Karpas-422 (cell line): ENCODE results near the gene FAM240A. TPM values are rescaled to one million over a fixed set of nuclear protein-coding genes. Genes with fewer than 3 reads are reported as not detected.

Experiments
- DNase-seq: peaks from one replicate; pipeline ENCODE4 v3.0.0-alpha.2; 2015
- H2AFZ ChIP-seq: fragments of 200-600 bp; sonication (generic); 2 replicates; pipeline ENCODE4 v1.6.1; 2014; ENCODE audit warnings: antibody characterized with exemption, low read length, mixed read lengths
- H3K27ac ChIP-seq: fragments of 200-600 bp; sonication (generic); 2 replicates; pipeline ENCODE4 v1.5.1; 2014; ENCODE audit warnings: mild to moderate bottlenecking, low read length, moderate library complexity
- H3K27me3 ChIP-seq: fragments of 200-600 bp; sonication (generic); 2 replicates; pipeline ENCODE4 v1.6.1; 2014; ENCODE audit warnings: low read length, mixed read lengths
- H3K36me3 ChIP-seq: fragments of 200-600 bp; sonication (generic); 2 replicates; pipeline ENCODE4 v1.6.1; 2014; ENCODE audit warnings: low read length, mixed read lengths; ENCODE audit not compliant: insufficient read depth
- H3K4me1 ChIP-seq: fragments of 200-600 bp; sonication (generic); 2 replicates; pipeline ENCODE4 v1.6.1; 2014; ENCODE audit warnings: mild to moderate bottlenecking, low read length, mixed read lengths
- H3K4me2 ChIP-seq: fragments of 200-600 bp; sonication (generic); 2 replicates; pipeline ENCODE4 v1.6.1; 2014; ENCODE audit warnings: low read length, low read depth, mild to moderate bottlenecking; ENCODE audit not compliant: poor library complexity, severe bottlenecking
- H3K4me3 ChIP-seq: fragments of 200-600 bp; sonication (generic); 2 replicates; pipeline ENCODE4 v1.5.1; 2014; ENCODE audit warnings: mild to moderate bottlenecking, antibody characterized with exemption, low read length, mixed read lengths
- H3K79me2 ChIP-seq: fragments of 200-600 bp; sonication (generic); 2 replicates; pipeline ENCODE4 v1.6.1; 2014; ENCODE audit warnings: mild to moderate bottlenecking, low read length, mixed read lengths
- H3K9ac ChIP-seq: fragments of 200-600 bp; sonication (generic); 2 replicates; pipeline ENCODE4 v1.6.0; 2014; ENCODE audit warnings: low read length
- H3K9me2 ChIP-seq: fragments of 200-600 bp; sonication (generic), shearing (Covaris generic); replicated peaks from 2 replicates; pipeline ENCODE4 v1.6.0; 2014; ENCODE audit warnings: mild to moderate bottlenecking, low read length, moderate library complexity; ENCODE audit not compliant: insufficient read depth
- H3K9me3 ChIP-seq: fragments of 300-700, 200-600 bp; sonication (generic); 2 replicates; pipeline ENCODE4 v1.6.1; 2014; ENCODE audit warnings: low read length, mixed read lengths
- H4K20me1 ChIP-seq: fragments of 200-600 bp; sonication (generic); 2 replicates; pipeline ENCODE4 v1.6.1; 2014; ENCODE audit warnings: mild to moderate bottlenecking, antibody characterized with exemption, low read length, low read depth; ENCODE audit not compliant: insufficient read depth
- total RNA-seq: library from RNA; depleted of rRNA; stranded (reverse); fragments of >200 nt; shearing (Covaris generic); gene quantifications from 2 replicates; pipeline ENCODE4 v1.2.3, GENCODE V29; 2014; ENCODE audit warnings: low replicate concordance

FAM240A gene
- total RNA-seq, 1 experiment from 2014 or later: not detected

GRCh38 chr3:46627078-46627477, 14.8 kb downstream of the FAM240A start:
- H3K4me2 ChIP-seq: no peak overlapping the region
- no peak for DNase-seq

GRCh38 chr3:46628901-46629369, 16.6 kb downstream of the FAM240A start:
- Histone ChIP-seq H3K4me1 (peaks cover 3% of the 10 kb centered on the region), H3K9ac (no peak overlapping the region), H4K20me1 (no peaks in the 10 kb centered on the region), H3K4me3 (no peak overlapping the region), H3K27me3 (no peaks in the 10 kb centered on the region), H3K9me2 (no peaks in the 10 kb centered on the region), H3K36me3 (no peaks in the 10 kb centered on the region), H3K27ac (no peak overlapping the region), H3K9me3 (no peaks in the 10 kb centered on the region), H3K4me2 (no peak overlapping the region), H3K79me2 (no peaks in the 10 kb centered on the region), H2AFZ (no peak overlapping the region)
- no peak for DNase-seq

More at GRCh38 chr3:46627078-46627477, 14.8 kb downstream of the FAM240A start:
- Histone ChIP-seq H3K4me1 (peaks cover 3% of the 10 kb centered on the region), H3K9me2 (no peaks in the 10 kb centered on the region), H4K20me1 (no peaks in the 10 kb centered on the region), H3K9ac (no peak overlapping the region), H3K4me3 (no peak overlapping the region), H3K27ac (no peak overlapping the region), H3K36me3 (no peaks in the 10 kb centered on the region), H3K27me3 (no peaks in the 10 kb centered on the region), H3K79me2 (no peaks in the 10 kb centered on the region), H2AFZ (no peak overlapping the region), H3K9me3 (no peaks in the 10 kb centered on the region)

GRCh38 chr3:46629551-46630517, 17.5 kb downstream of the FAM240A start:
- Histone ChIP-seq H3K4me1 (peaks cover 3% of the 10 kb centered on the region), H3K4me2 (peak overlapping the region; percentile 42), H3K36me3 (no peaks in the 10 kb centered on the region), H3K27me3 (no peaks in the 10 kb centered on the region), H3K9me2 (no peaks in the 10 kb centered on the region), H3K9ac (no peak overlapping the region), H3K27ac (no peak overlapping the region), H3K4me3 (no peak overlapping the region), H2AFZ (no peak overlapping the region; the same call in 1 of the 2 replicates), H4K20me1 (no peaks in the 10 kb centered on the region), H3K79me2 (no peaks in the 10 kb centered on the region), H3K9me3 (no peaks in the 10 kb centered on the region)
- DNase-seq: peak; percentile 87

GRCh38 chr3:46632792-46633191, 20.5 kb downstream of the FAM240A start:
- no peaks in the 10 kb centered on the region for H3K27me3 ChIP-seq
- no peaks in the 10 kb centered on the region for H3K36me3 ChIP-seq
- no peak overlapping the region for H3K4me3 ChIP-seq
- H3K4me1 ChIP-seq: peaks cover 3% of the 10 kb centered on the region
- no peaks in the 10 kb centered on the region for H3K9me3 ChIP-seq
- no peak overlapping the region for H2AFZ ChIP-seq
- H3K9ac ChIP-seq: no peak overlapping the region
- DNase-seq: no peak
- no peaks in the 10 kb centered on the region for H3K79me2 ChIP-seq
- H4K20me1 ChIP-seq: no peaks in the 10 kb centered on the region
- no peak overlapping the region for H3K27ac ChIP-seq
- no peaks in the 10 kb centered on the region for H3K9me2 ChIP-seq
- H3K4me2 ChIP-seq: no peak overlapping the region

GRCh38 chr3:46634856-46635255, 22.5 kb downstream of the FAM240A start:
- Histone ChIP-seq H3K36me3 (no peaks in the 10 kb centered on the region), H3K9me3 (no peaks in the 10 kb centered on the region), H3K27ac (no peak overlapping the region), H3K9ac (no peak overlapping the region), H2AFZ (no peak overlapping the region), H4K20me1 (no peaks in the 10 kb centered on the region), H3K79me2 (no peaks in the 10 kb centered on the region), H3K4me3 (no peak overlapping the region), H3K4me2 (no peak overlapping the region), H3K4me1 (peaks cover under 1% of the 10 kb centered on the region), H3K9me2 (no peaks in the 10 kb centered on the region), H3K27me3 (no peaks in the 10 kb centered on the region)
- DNase-seq: no peak

GRCh38 chr3:46639221-46639620, 26.9 kb downstream of the FAM240A start:
- no peaks in the 10 kb centered on the region for H4K20me1 ChIP-seq
- H3K36me3 ChIP-seq: no peaks in the 10 kb centered on the region
- no peak overlapping the region for H2AFZ ChIP-seq
- H3K27ac ChIP-seq: no peak overlapping the region
- H3K9me2 ChIP-seq: no peaks in the 10 kb centered on the region
- no peak overlapping the region for H3K4me3 ChIP-seq
- no peaks in the 10 kb centered on the region for H3K9me3 ChIP-seq
- no peak overlapping the region for H3K9ac ChIP-seq
- no peaks in the 10 kb centered on the region for H3K27me3 ChIP-seq
- H3K79me2 ChIP-seq: no peaks in the 10 kb centered on the region
- no peaks in the 10 kb centered on the region for H3K4me1 ChIP-seq
- DNase-seq: no peak
- no peak overlapping the region for H3K4me2 ChIP-seq

- Histone ChIP-seq H3K9ac (no peak overlapping the region), H2AFZ (no peak overlapping the region), H3K4me1 (no peaks in the 10 kb centered on the region), H3K9me3 (no peaks in the 10 kb centered on the region), H3K27ac (no peak overlapping the region), H3K36me3 (no peaks in the 10 kb centered on the region), H4K20me1 (no peaks in the 10 kb centered on the region), H3K4me3 (no peak overlapping the region), H3K27me3 (no peaks in the 10 kb centered on the region), H3K4me2 (no peak overlapping the region), H3K79me2 (no peaks in the 10 kb centered on the region), H3K9me2 (no peaks in the 10 kb centered on the region)
- DNase-seq: no peak
These were observed 28.6 kb downstream of the FAM240A start for GRCh38 chr3:46640927-46641326.

- Histone ChIP-seq H3K9ac (no peak overlapping the region), H3K4me2 (no peak overlapping the region), H2AFZ (no peak overlapping the region), H3K4me3 (no peak overlapping the region), H3K36me3 (no peaks in the 10 kb centered on the region), H3K27me3 (no peaks in the 10 kb centered on the region), H3K9me3 (no peaks in the 10 kb centered on the region), H3K9me2 (no peaks in the 10 kb centered on the region), H3K27ac (no peak overlapping the region), H3K4me1 (no peaks in the 10 kb centered on the region), H4K20me1 (no peaks in the 10 kb centered on the region), H3K79me2 (no peaks in the 10 kb centered on the region)
- DNase-seq: no peak
These were observed 30.6 kb downstream of the FAM240A start for GRCh38 chr3:46642971-46643370.
